B cell (primary cell): ENCODE measurements around the gene SUSD2. TPM values are rescaled to one million over a fixed set of nuclear protein-coding genes. Genes with fewer than 3 reads are reported as not detected.

Experiments
- ATAC-seq: fragments of 200-7000 bp; cut with Tn5 transposase; one replicate; pipeline ENCODE4 v1.10.0; 2021; ENCODE audit warnings: low read depth, mild to moderate bottlenecking, moderate number of reproducible peaks, moderate library complexity
- CTCF ChIA-PET: fragments of 350-600 bp; sonication (Branson Sonifier 250); formaldehyde crosslinking; loops from one replicate; lab custom pipeline; 2021; ENCODE audit warnings: antibody characterized with exemption, inconsistent platforms; lab: Charles Lee
- POLR2A ChIA-PET: fragments of 350-600 bp; sonication (Branson Sonifier 250); formaldehyde crosslinking; loops from one replicate; lab custom pipeline; 2021; ENCODE audit warnings: antibody characterized with exemption; lab: Charles Lee
- DNase-seq: peaks from one replicate; pipeline ENCODE4 v3.0.0; 2013
- H2AFZ ChIP-seq: 2 replicates; pipeline ENCODE4 v1.6.1; 2012; ENCODE audit warnings: mild to moderate bottlenecking, low read depth, low read length; ENCODE audit not compliant: insufficient read depth, poor library complexity, severe bottlenecking
- H3K27ac ChIP-seq, 2 donors: 1 replicate in 1 of 2; 2 replicates in 1 of 2; pipeline ENCODE4 v1.5.1; 2012 to 2013; ENCODE audit warnings: low read length in 2 of 2, mild to moderate bottlenecking in 2 of 2, moderate library complexity in 1 of 2
- H3K27me3 ChIP-seq, 4 experiments: fragments of 200-600 bp in 1 of 4; sonication (generic) in 1 of 4; replicated peaks in 1 of 4; 1 replicate in 2 of 4; 2 replicates in 2 of 4; pipeline versions ENCODE4 v1.6.1 to v1.7.0; 2013 to 2016; ENCODE audit warnings: low read length in 3 of 4, mild to moderate bottlenecking in 2 of 4, mixed read lengths in 1 of 4, moderate library complexity in 1 of 4; ENCODE audit not compliant: insufficient read depth in 4 of 4, control insufficient read depth in 3 of 4; ENCODE audit errors: control extremely low read depth in 1 of 4
- H3K36me3 ChIP-seq, 2 experiments: replicated peaks in 1 of 2; 1 replicate in 1 of 2; 2 replicates in 1 of 2; pipeline versions ENCODE4 v1.6.1 to v1.7.1; 2013; ENCODE audit warnings: low read length in 1 of 2; ENCODE audit not compliant: insufficient read depth in 2 of 2, control insufficient read depth in 1 of 2; ENCODE audit errors: control extremely low read depth in 1 of 2, extremely low read depth in 1 of 2
- H3K4me1 ChIP-seq, 2 donors: fragments of 200-600 bp in 1 of 2; sonication (generic) in 1 of 2; 1 replicate in 1 of 2; 2 replicates in 1 of 2; pipeline versions ENCODE4 v1.5.1 to v1.6.1; 2013 to 2017; ENCODE audit warnings: low read length in 2 of 2; ENCODE audit not compliant: control insufficient read depth in 2 of 2, insufficient read depth in 2 of 2
- H3K4me2 ChIP-seq: replicated peaks from 2 replicates; pipeline ENCODE3; 2012; ENCODE audit warnings: mild to moderate bottlenecking, low read depth, low read length; ENCODE audit not compliant: poor library complexity, severe bottlenecking
- H3K4me3 ChIP-seq, 5 experiments: fragments of 200-600 bp in 1 of 5; sonication (generic) in 1 of 5; 1 replicate in 3 of 5; 2 replicates in 2 of 5; pipeline versions ENCODE4 v1.5.1 to v1.7.0; 2011 to 2016; ENCODE audit warnings: low read length in 4 of 5, mild to moderate bottlenecking in 4 of 5, low read depth in 2 of 5, control low read depth in 1 of 5, moderate library complexity in 1 of 5; ENCODE audit not compliant: insufficient read depth in 1 of 5; ENCODE audit errors: control extremely low read depth in 1 of 5, extremely low read depth in 1 of 5
- H3K79me2 ChIP-seq: fragments of 200-600 bp; sonication (generic); one replicate; pipeline ENCODE4 v1.6.0; 2016; ENCODE audit warnings: low read length; ENCODE audit not compliant: control insufficient read depth, insufficient read depth
- H3K9ac ChIP-seq: fragments of 200-600 bp; sonication (generic); 2 replicates; pipeline ENCODE4 v1.6.1; 2017; ENCODE audit warnings: mild to moderate bottlenecking, low read length, moderate library complexity
- H3K9me3 ChIP-seq, 3 donors: one replicate each; pipeline versions ENCODE4 v1.6.1 to v1.7.1; 2013; ENCODE audit warnings: low read length in 2 of 3; ENCODE audit not compliant: control insufficient read depth in 2 of 3, insufficient read depth in 1 of 3; ENCODE audit errors: control extremely low read depth in 1 of 3
- H4K20me1 ChIP-seq: 2 replicates; pipeline ENCODE4 v1.6.0; 2012; ENCODE audit warnings: mild to moderate bottlenecking, low read length; ENCODE audit not compliant: insufficient read depth, control insufficient read depth, poor library complexity, severe bottlenecking
- H3K27ac Mint-ChIP-seq: one replicate; pipeline ENCODE4 v1.8.0; 2021; ENCODE audit warnings: mixed read lengths
- H3K27me3 Mint-ChIP-seq: one replicate; pipeline ENCODE4 v1.8.0; 2021; ENCODE audit warnings: mixed read lengths
- H3K4me1 Mint-ChIP-seq: one replicate; pipeline ENCODE4 v1.8.0; 2021; ENCODE audit warnings: mixed read lengths
- H3K4me3 Mint-ChIP-seq: one replicate; pipeline ENCODE4 v1.8.0; 2021; ENCODE audit warnings: mixed read lengths
- H3K9me3 Mint-ChIP-seq: one replicate; pipeline ENCODE4 v1.8.0; 2022; ENCODE audit warnings: mixed read lengths; ENCODE audit not compliant: insufficient read depth
- CTCF ChIP-seq: fragments of 200-600 bp; IDR thresholded peaks from one replicate; pipeline ENCODE4 v1.8.0; 2022; ENCODE audit warnings: antibody characterized with exemption, mild to moderate bottlenecking
- EZH2 ChIP-seq: IDR thresholded peaks from 2 replicates; pipeline ENCODE4 v1.6.1; 2012; ENCODE audit warnings: borderline replicate concordance, low read depth, mild to moderate bottlenecking, moderate library complexity, low read length; ENCODE audit not compliant: insufficient read depth, poor library complexity, severe bottlenecking
- WGBS: methylation state at CpG from one replicate; pipeline ENCODE4 v1.1.5; 2013; ENCODE audit warnings: missing lambda C conversion rate; ENCODE audit not compliant: insufficient coverage; 5-methylcytosine and 5-hydroxymethylcytosine counted together
- intact Hi-C: fragments of 100-400 bp; cut with micrococcal nuclease; formaldehyde crosslinking; loops from one replicate; pipeline ENCODE4 v1.10.0; 2022
- polyA plus RNA-seq: library from polyadenylated mRNA; depleted of rRNA; stranded (reverse); fragments of >200 nt; gene quantifications from 2 replicates; pipeline ENCODE4 v1.2.3, GENCODE V29; 2012
- total RNA-seq, 2 donors: library from RNA; stranded (reverse); fragments of 120-200 nt in 1 of 2; gene quantifications; 1 replicate in 1 of 2; 2 replicates in 1 of 2; pipeline versions ENCODE4 v1.2.3 to v1.2.4, GENCODE V29; 2013 to 2022

Gene SUSD2
- total and polyA plus RNA-seq, 2 donors (not counting 1 experiment from before 2014, with no cell fraction given) = 0.30 to 0.48 TPM

- H2AFZ ChIP-seq = no peak overlapping the region
- intact Hi-C loops = no loop called here
- Mint-ChIP-seq H3K27me3 (no peaks in the 10 kb centered on the region), H3K9me3 (no peaks in the 10 kb centered on the region), H3K27ac (no peak overlapping the region), H3K4me3 (no peak overlapping the region), H3K4me1 (peaks cover 17% of the 10 kb centered on the region)
- DNase-seq (no peak), ATAC-seq (no peak)
- H3K79me2 ChIP-seq = peaks cover 70% of the 10 kb centered on the region
- no peak for TF ChIP-seq EZH2
- no peak for TF ChIP-seq CTCF
- H3K9ac ChIP-seq = no peak overlapping the region
- no peak overlapping the region for H3K27ac ChIP-seq
- H3K36me3 ChIP-seq = peaks cover 0 to 96% of the 10 kb centered on the region in 2 experiments
- peaks cover 4 to 19% of the 10 kb centered on the region in 2 donors for H3K4me1 ChIP-seq
- no peak overlapping the region for H3K4me3 ChIP-seq
- 96% methylated on average over 10 of the region's 10 CpGs for WGBS
- H3K9me3 ChIP-seq = no peaks in the 10 kb centered on the region
- no peak overlapping the region for H3K4me2 ChIP-seq
- H4K20me1 ChIP-seq = peaks cover 81% of the 10 kb centered on the region
- ChIA-PET CTCF (interaction anchor here (1.0 to 2.3 kb wide), 3 partner anchors 8 to 11 kb away, joined by 3 to 14 read pairs (median 4); no protein-coding TSS in a partner anchor), POLR2A (no interaction called here)
- no peaks in the 10 kb centered on the region for H3K27me3 ChIP-seq
These were observed 17.0 kb upstream of the SUSD2 start for GRCh38 chr22:24164243-24164642.

GRCh38 chr22:24164940-24165339 lies 16.3 kb upstream of the SUSD2 start:
- ATAC-seq = no peak
- H3K4me2 ChIP-seq = no peak overlapping the region
- no peak overlapping the region for H3K4me3 Mint-ChIP-seq
- H3K79me2 ChIP-seq = peaks cover 63% of the 10 kb centered on the region
- H3K9me3 ChIP-seq = no peaks in the 10 kb centered on the region
- WGBS = 92% methylated on average over 4 of the region's 6 CpGs
- H4K20me1 ChIP-seq = peaks cover 79% of the 10 kb centered on the region
- peaks cover 0 to 96% of the 10 kb centered on the region in 2 experiments for H3K36me3 ChIP-seq
- no peaks in the 10 kb centered on the region for H3K9me3 Mint-ChIP-seq
- no peak for DNase-seq
- no peak overlapping the region for H3K4me3 ChIP-seq
- intact Hi-C loops = no loop called here
- ChIA-PET POLR2A (no interaction called here), CTCF (interaction anchor here (0.5 to 2.3 kb wide), 4 partner anchors 9 to 143 kb away, joined by 3 to 14 read pairs (median 4); no protein-coding TSS in a partner anchor)
- H3K4me1 Mint-ChIP-seq = peaks cover 12% of the 10 kb centered on the region
- no peaks in the 10 kb centered on the region for H3K27me3 ChIP-seq
- no peak overlapping the region for H3K27ac Mint-ChIP-seq
- H3K27ac ChIP-seq = no peak overlapping the region
- no peak overlapping the region for H2AFZ ChIP-seq
- TF ChIP-seq CTCF (no peak), EZH2 (no peak)
- H3K9ac ChIP-seq = no peak overlapping the region
- no peaks in the 10 kb centered on the region for H3K27me3 Mint-ChIP-seq
- H3K4me1 ChIP-seq = peaks cover 0 to 12% of the 10 kb centered on the region in 2 donors
